Measurements from ENCODE around the gene NRG2.

NRG2 gene

GRCh38 chr5:139831624-139832023 lies 211.5 kb downstream of the NRG2 start:
- DNase-seq, result no peak

GRCh38 chr5:139829471-139829870 lies 213.6 kb downstream of the NRG2 start:
- DNase-seq, result no peak

GRCh38 chr5:139828207-139828895 lies 214.7 kb downstream of the NRG2 start:
- DNase-seq, result no peak

- no peak for DNase-seq
These were observed 217.4 kb downstream of the NRG2 start for GRCh38 chr5:139825690-139826089.

- DNase-seq, result no peak
These were observed 219.2 kb downstream of the NRG2 start for GRCh38 chr5:139823757-139824355.

- no peak for DNase-seq
These were observed 220.3 kb downstream of the NRG2 start for GRCh38 chr5:139822553-139823425.

- no peak for DNase-seq
These were observed 221.1 kb downstream of the NRG2 start for GRCh38 chr5:139821806-139822552.

GRCh38 chr5:139820606-139821005 lies 222.5 kb downstream of the NRG2 start:
- DNase-seq, result no peak

GRCh38 chr5:139820130-139820529 lies 223.0 kb downstream of the NRG2 start:
- no peak for DNase-seq

- DNase-seq, result no peak
These were observed 225.1 kb downstream of the NRG2 start for GRCh38 chr5:139817970-139818369.

GRCh38 chr5:139817362-139817761 lies 225.7 kb downstream of the NRG2 start:
- DNase-seq, result no peak

GRCh38 chr5:139816566-139816965 lies 226.5 kb downstream of the NRG2 start:
- no peak for DNase-seq

GRCh38 chr5:139814704-139815280 lies 228.3 kb downstream of the NRG2 start:
- DNase-seq, result no peak

- DNase-seq, result no peak
These were observed 228.9 kb downstream of the NRG2 start for GRCh38 chr5:139814191-139814601.

GRCh38 chr5:139812836-139813805 lies 230.0 kb downstream of the NRG2 start:
- DNase-seq, result no peak

GRCh38 chr5:139812323-139812722 lies 230.8 kb downstream of the NRG2 start:
- DNase-seq, result no peak

GRCh38 chr5:139811274-139811607 lies 231.9 kb downstream of the NRG2 start:
- no peak for DNase-seq

GRCh38 chr5:139810341-139811273 lies 232.5 kb downstream of the NRG2 start:
- DNase-seq, result no peak

GRCh38 chr5:139809331-139809810 lies 233.7 kb downstream of the NRG2 start:
- DNase-seq, result no peak

Measured in NCI-H2081 (cell line).